ENCODE results near the gene PEF1.

Gene PEF1

DNA sequence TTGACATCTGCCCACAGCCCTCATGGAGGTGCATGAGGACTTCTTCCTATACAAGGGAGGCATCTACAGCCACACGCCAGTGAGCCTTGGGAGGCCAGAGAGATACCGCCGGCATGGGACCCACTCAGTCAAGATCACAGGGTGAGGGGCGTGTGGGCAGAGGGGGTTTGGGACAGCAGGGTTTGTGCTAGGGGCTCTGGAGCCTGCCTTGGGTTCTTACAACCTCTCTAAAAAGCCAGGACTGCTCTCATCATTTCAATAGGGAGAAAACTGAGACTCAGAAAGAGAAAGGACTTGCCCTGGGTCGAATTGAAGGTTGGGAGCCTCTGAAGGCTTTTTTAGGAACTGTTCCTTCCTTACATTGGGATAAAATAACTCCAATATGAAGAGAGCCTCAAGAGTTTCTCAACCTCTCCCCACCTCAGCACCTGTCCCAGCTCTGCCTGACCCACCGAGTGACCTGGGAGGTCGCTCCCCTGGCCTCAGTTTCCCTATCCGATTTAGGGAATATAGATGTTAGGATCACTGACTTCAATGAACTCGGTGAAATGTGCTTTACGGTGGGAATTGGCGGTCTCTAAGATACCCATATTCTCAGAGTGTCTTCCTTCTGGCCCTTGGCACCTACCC lies 58.8 kb downstream of the PEF1 start:
- no peak overlapping the region for H3K4me3 ChIP-seq (ENCODE audit: low read length)

DNA sequence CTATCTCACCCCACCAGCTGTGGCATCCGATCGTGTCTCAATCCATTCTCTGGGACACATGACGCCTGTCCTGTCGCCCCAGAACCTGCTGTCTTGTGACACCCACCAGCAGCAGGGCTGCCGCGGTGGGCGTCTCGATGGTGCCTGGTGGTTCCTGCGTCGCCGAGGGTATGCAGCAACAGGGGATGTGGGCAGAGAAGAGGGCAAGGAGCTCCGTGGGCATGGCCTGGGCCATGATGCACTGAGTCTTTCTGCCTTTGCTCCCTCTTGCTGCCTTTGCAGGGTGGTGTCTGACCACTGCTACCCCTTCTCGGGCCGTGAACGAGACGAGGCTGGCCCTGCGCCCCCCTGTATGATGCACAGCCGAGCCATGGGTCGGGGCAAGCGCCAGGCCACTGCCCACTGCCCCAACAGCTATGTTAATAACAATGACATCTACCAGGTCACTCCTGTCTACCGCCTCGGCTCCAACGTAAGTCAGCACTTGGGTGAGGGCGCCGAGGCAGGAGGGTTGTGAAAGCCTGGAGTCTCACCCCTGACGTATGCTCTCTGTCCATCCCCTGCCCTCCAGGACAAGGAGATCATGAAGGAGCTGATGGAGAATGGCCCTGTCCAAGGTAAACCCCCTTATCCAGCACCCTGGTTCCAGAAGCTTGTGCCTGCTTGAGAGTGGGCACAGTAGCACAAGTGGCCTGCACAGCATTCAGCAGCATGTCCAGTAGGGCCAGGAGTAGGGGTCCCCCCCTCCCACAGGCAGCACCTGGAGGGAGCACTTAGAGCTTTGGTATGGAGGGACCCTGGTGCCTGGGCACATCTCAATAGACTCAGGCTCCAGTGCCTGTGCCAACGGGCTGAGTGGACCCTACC lies 59.6 kb downstream of the PEF1 start:
- H3K27ac ChIP-seq (ENCODE audit: low read length) = no peak overlapping the region
- no peak overlapping the region for H3K9ac ChIP-seq (ENCODE audit: low read depth, low read length)
- no peaks in the 10 kb centered on the region for H3K9me3 ChIP-seq (ENCODE audit: insufficient read depth, low read depth, low read length)
- peaks cover 9% of the 10 kb centered on the region; the same call in 1 of the 2 replicates for H3K4me1 ChIP-seq (ENCODE audit: insufficient read depth, low read length)
- no peak overlapping the region for H3K4me3 ChIP-seq (ENCODE audit: low read length)
- no peaks in the 10 kb centered on the region for H3K36me3 ChIP-seq (ENCODE audit: insufficient read depth, low read depth, low read length)
- H3K27me3 ChIP-seq (ENCODE audit: insufficient read depth, low read length) = peaks cover 23% of the 10 kb centered on the region

More for the DNA sequence above, 58.8 kb downstream of the PEF1 start:
- H3K27ac ChIP-seq (ENCODE audit: low read length) = no peak overlapping the region
- no peaks in the 10 kb centered on the region for H3K36me3 ChIP-seq (ENCODE audit: insufficient read depth, low read depth, low read length)
- H3K9me3 ChIP-seq (ENCODE audit: insufficient read depth, low read depth, low read length) = no peaks in the 10 kb centered on the region
- peaks cover 23% of the 10 kb centered on the region for H3K27me3 ChIP-seq (ENCODE audit: insufficient read depth, low read length)
- no peak overlapping the region for H3K9ac ChIP-seq (ENCODE audit: low read depth, low read length)
- H3K4me1 ChIP-seq (ENCODE audit: insufficient read depth, low read length) = peaks cover 9% of the 10 kb centered on the region; the same call in 1 of the 2 replicates

DNA sequence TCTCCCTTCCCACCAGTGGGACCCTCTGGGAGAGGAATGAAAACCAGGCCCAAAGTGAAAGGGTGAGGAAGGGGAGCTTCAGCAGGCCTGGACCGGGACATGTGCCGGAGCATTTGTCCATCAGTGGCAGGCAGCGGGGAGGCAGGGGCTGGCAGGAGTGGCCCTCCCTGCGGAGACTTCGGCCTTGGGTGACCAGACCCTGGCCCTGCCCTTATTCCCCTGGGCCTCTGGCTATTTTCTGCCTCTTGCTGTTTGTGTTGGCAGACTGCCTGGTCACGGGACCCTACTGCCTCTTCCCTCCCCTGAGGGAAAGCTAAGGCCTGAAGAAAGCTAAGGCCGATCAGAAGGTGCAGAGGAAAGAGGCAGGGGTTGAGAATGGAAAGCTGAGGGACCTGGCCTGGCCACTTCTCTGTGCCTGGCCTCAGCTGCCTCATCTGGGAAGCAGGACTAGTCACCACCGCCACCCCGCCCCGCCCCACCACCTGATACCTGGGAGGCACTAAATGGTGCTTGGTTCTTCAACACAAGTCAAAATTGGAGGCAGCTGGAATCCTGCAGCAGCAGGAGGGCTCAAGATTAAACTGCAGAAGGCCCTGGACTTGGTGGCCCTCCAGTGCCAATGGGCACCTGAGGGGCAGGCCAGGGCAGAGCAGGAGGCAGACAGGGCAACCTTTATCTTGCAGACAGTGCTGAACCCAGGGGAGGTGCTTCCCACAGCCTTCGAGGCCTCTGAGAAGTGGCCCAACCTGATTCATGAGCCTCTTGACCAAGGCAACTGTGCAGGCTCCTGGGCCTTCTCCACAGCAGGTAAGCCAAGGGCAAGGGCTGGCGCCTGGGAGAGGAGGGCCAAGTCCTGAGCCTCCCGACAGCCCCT lies 60.4 kb downstream of the PEF1 start:
- H3K27ac ChIP-seq (ENCODE audit: low read length) = no peak overlapping the region
- peaks cover 15% of the 10 kb centered on the region for H3K27me3 ChIP-seq (ENCODE audit: insufficient read depth, low read length)
- no peak overlapping the region for H3K9ac ChIP-seq (ENCODE audit: low read depth, low read length)
- no peaks in the 10 kb centered on the region for H3K36me3 ChIP-seq (ENCODE audit: insufficient read depth, low read depth, low read length)
- no peak overlapping the region for H3K4me3 ChIP-seq (ENCODE audit: low read length)
- H3K4me1 ChIP-seq (ENCODE audit: insufficient read depth, low read length) = peaks cover 15% of the 10 kb centered on the region; the same call in 1 of the 2 replicates
- H3K9me3 ChIP-seq (ENCODE audit: insufficient read depth, low read depth, low read length) = no peaks in the 10 kb centered on the region

DNA sequence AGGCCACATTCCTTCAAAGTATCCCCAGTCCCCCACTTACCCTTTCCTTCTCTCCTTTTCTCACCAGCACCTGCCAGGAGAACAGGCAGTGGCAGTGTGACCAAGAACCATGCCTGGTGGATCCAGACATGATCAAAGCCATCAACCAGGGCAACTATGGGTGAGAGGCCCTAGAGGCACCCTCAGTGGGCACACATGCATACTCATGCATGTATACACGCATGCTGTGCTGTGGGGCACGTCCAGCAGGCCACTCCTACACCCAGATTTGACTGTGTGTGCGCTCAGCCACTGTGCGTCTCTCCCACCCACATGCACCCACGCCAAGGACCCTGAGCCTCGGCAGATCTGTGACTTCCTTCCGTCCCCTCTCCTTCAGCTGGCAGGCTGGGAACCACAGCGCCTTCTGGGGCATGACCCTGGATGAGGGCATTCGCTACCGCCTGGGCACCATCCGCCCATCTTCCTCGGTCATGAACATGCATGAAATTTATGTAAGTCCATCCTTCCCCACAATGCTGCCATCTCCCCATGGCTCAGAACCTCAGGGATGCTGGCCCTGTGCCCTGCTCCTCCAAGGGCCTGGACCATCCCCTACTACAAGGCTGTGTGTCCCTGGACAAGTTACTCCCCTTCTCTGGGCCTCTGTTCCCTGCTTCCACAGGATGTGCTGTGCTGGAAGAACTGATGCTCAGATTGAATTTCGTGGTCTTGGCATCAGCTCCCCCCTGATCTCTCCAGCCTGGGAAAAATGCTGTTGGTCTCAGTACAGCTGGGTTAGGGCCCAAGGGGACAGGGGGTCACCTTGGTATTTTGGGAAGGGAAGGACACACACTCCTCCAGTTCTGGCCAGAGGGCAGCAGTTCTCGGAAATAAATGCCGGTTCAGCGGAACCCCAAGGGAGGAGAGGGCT lies 61.3 kb downstream of the PEF1 start:
- Histone ChIP-seq H3K4me1 (ENCODE audit: insufficient read depth, low read length) (peaks cover 17% of the 10 kb centered on the region; the same call in 1 of the 2 replicates), H3K9ac (ENCODE audit: low read depth, low read length) (no peak overlapping the region), H3K4me3 (ENCODE audit: low read length) (no peak overlapping the region), H3K27ac (ENCODE audit: low read length) (no peak overlapping the region), H3K36me3 (ENCODE audit: insufficient read depth, low read depth, low read length) (no peaks in the 10 kb centered on the region), H3K9me3 (ENCODE audit: insufficient read depth, low read depth, low read length) (no peaks in the 10 kb centered on the region), H3K27me3 (ENCODE audit: insufficient read depth, low read length) (peaks cover 6% of the 10 kb centered on the region)

DNA sequence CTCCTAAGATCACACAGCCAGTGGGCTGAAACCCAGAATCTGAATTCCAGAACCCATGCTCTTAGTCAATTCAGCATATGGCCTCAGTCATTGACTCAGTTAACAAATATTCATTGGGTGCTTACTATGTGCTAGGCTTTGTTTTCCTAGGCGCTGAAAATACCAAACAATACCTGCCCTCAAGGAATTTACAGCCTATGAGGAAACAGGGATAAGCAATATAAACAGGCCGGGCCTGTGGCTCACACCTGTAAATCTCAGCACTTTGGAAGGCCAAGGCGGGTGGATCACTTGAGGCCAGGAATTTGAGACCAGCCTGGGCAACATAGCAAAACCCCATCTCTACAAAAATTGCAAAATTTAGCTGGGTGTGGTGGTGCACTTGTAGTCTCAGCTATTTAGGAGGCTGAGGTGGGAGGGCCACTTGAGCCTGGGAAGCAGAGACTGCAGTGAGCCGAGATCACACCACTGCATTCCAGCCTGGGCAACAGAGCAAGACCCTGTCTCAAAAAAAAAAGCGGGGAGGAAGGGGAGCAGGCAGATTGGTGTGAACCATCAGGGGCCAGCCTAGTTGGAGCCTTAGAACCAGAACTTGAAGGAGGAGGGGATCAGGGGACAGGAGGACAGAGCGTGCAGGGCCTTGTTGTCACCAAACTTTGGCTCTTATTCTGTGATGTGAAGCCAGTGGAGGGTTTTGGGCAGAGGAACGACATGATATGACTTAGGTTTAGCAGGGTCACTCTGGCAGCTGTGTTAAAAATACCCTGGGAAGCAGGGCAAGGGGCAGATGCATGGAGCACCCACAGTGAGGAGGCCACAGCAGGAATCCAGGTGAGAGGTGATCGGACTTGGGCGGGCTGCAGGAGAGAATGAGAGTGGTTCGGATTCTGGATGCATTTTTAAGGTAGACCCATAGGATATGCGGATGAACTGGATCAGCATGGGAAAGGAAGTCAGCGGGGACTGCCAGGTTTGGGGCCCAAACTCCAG lies 62.6 kb downstream of the PEF1 start:
- H3K27ac ChIP-seq (ENCODE audit: low read length) = no peak overlapping the region
- H3K4me1 ChIP-seq (ENCODE audit: insufficient read depth, low read length) = peaks cover 20% of the 10 kb centered on the region; the same call in 1 of the 2 replicates

DNA sequence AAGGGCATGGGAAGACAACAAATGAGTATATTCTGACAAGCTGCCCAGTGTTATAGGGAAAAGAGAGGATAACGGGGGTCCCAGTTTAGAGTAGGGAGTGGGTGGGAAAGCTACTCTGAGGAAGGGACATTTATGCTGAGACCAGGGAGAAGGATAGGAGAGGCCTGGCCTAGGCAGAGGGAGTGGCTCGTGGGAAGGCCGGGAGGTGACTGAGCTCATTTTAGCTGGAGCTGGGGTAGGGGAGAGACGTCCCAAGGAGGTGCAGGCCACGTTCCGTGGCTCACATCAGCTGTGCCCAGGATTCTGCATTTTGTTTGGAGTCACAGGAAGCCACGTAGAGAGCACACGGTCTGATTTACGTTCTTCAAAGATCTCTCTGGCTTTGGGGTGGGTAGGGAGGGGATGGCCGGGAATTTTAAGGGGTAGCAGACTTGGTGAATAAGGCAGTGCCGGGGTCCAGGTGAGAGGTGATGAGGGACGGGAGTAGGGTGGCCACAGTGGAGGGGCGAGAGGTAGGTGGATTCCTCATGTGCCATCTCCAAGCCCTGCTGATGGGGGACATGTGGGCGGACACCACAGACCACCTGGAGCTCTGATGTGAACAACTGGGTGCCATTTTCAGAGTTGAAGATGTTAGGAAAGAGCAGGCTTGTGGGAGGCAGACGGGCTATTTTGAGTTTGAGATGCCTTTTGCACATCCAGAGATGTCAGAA lies 63.6 kb downstream of the PEF1 start:
- Histone ChIP-seq H3K27ac (ENCODE audit: low read length) (no peak overlapping the region), H3K4me1 (ENCODE audit: insufficient read depth, low read length) (peaks cover 24% of the 10 kb centered on the region)

More for the DNA sequence above, 62.6 kb downstream of the PEF1 start:
- peaks cover 7% of the 10 kb centered on the region for H3K27me3 ChIP-seq (ENCODE audit: insufficient read depth, low read length)
- no peaks in the 10 kb centered on the region for H3K36me3 ChIP-seq (ENCODE audit: insufficient read depth, low read depth, low read length)
- H3K4me3 ChIP-seq (ENCODE audit: low read length) = no peak overlapping the region; the same call in 1 of the 2 replicates
- no peaks in the 10 kb centered on the region for H3K9me3 ChIP-seq (ENCODE audit: insufficient read depth, low read depth, low read length)
- no peak overlapping the region for H3K9ac ChIP-seq (ENCODE audit: low read depth, low read length)

DNA sequence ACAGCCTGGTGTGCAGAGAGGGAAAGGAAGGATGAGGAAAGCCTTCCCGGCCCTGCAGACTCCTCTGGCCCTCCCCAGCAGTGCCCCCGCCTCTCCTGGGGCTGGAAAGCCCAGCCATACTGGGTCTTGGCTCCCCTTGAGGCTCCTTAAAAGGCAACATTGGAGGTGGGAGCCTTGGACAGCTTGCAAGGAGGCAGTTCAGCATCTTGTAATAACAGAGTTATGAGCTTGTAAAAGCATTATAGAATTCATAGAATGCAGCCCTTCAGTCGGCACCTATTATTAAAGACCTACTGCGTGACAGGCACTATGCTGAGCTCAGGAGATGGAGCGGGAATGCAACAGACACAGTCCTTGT lies 64.2 kb downstream of the PEF1 start:
- H3K4me1 ChIP-seq (ENCODE audit: insufficient read depth, low read length) = peaks cover 25% of the 10 kb centered on the region
- peaks cover 13% of the 10 kb centered on the region for H3K27me3 ChIP-seq (ENCODE audit: insufficient read depth, low read length)

More for the DNA sequence above, 63.6 kb downstream of the PEF1 start:
- no peak overlapping the region for H3K4me3 ChIP-seq (ENCODE audit: low read length)
- no peak overlapping the region for H3K9ac ChIP-seq (ENCODE audit: low read depth, low read length)
- peaks cover 13% of the 10 kb centered on the region for H3K27me3 ChIP-seq (ENCODE audit: insufficient read depth, low read length)
- no peaks in the 10 kb centered on the region for H3K9me3 ChIP-seq (ENCODE audit: insufficient read depth, low read depth, low read length)
- H3K36me3 ChIP-seq (ENCODE audit: insufficient read depth, low read depth, low read length) = no peaks in the 10 kb centered on the region

More for the DNA sequence above, 64.2 kb downstream of the PEF1 start:
- Histone ChIP-seq H3K36me3 (ENCODE audit: insufficient read depth, low read depth, low read length) (no peaks in the 10 kb centered on the region), H3K9ac (ENCODE audit: low read depth, low read length) (no peak overlapping the region), H3K4me3 (ENCODE audit: low read length) (no peak overlapping the region), H3K9me3 (ENCODE audit: insufficient read depth, low read depth, low read length) (no peaks in the 10 kb centered on the region), H3K27ac (ENCODE audit: low read length) (no peak overlapping the region)
